Heart left ventricle (tissue), 13 donors: Measurements from ENCODE around the gene OAS2.

Experiments
- POLR2A ChIP-seq, 2 donors: fragments of 450-650 bp; IDR thresholded peaks; one replicate each; pipeline ENCODE4 v1.6.1; 2017; ENCODE audit warnings: antibody characterized with exemption in 2 of 2, mild to moderate bottlenecking in 2 of 2, moderate library complexity in 2 of 2
- TF ChIP-seq, protein P1 (sequence below), 12 donors: fragments of 200-600 bp; sonication (generic) in 4 of 12; IDR thresholded peaks; one replicate each; pipeline versions ENCODE4 v1.5.0 to v1.8.0; 2018 to 2022; ENCODE audit warnings: antibody characterized with exemption in 12 of 12, mild to moderate bottlenecking in 5 of 12
- donor health status: ischemic (EF 13 %, LVEDD 7.1; RV severe dilation, severe dysfunction).
- donor health status: DM: no; HTN: yes; CAD: no.
- donor health status: DM: no; HTN: no; CAD: no.
- donor health status: ischemic (EF 25% LVEDD 6.9; RV normal size, moderate dysfunction).
- donor health status: ischemic (EF 25% LVEDD 5.7; RV mildly dilated, moderate dysfunction).
- donor health status: ischemic (EF 35%, LVEDD 5.7; RV mildly dilated, moderate dysfunction).
- donor health status: nonischemic (EF 11% LVEDD 7.7; RV severe dilation, severe dysfunction).
- donor health status: DM: yes; HTN: yes; CAD: no.
- donor health status: PGD.
- donor health status: ischemic (EF 29% LVEDD 5.4; RV normal size, mild dysfunction).
- donor health status: nonischemic (EF 23%, LVEDD 6.1; RV moderate dilation, normal function).

DNA sequence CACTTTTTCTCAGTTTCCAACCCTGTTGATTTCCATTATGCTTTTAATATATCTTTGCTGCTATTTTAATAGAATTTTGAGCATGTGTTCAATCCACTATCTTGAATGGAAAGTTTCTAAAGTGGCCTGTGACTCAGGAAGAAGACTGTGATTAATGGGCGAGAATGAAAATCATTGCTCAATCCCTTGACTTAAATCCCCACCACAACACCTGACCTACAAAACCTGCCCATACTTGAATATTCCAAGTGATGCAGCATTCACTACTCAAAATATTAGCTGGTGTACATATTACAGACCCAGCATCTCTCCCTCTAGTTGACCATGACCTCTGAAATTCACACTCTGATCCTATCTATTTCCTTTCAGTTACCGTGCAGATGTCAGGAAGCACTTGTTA lies 41.4 kb upstream of the OAS2 start:
- TF ChIP-seq, protein P1, sequence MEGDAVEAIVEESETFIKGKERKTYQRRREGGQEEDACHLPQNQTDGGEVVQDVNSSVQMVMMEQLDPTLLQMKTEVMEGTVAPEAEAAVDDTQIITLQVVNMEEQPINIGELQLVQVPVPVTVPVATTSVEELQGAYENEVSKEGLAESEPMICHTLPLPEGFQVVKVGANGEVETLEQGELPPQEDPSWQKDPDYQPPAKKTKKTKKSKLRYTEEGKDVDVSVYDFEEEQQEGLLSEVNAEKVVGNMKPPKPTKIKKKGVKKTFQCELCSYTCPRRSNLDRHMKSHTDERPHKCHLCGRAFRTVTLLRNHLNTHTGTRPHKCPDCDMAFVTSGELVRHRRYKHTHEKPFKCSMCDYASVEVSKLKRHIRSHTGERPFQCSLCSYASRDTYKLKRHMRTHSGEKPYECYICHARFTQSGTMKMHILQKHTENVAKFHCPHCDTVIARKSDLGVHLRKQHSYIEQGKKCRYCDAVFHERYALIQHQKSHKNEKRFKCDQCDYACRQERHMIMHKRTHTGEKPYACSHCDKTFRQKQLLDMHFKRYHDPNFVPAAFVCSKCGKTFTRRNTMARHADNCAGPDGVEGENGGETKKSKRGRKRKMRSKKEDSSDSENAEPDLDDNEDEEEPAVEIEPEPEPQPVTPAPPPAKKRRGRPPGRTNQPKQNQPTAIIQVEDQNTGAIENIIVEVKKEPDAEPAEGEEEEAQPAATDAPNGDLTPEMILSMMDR (IDR thresholded peaks at IDR 0.05) = no peak
- TF ChIP-seq POLR2A (IDR thresholded peaks at IDR 0.05) = no peak
